Cardiac fibroblast (primary cell): ENCODE data around the gene TNFRSF1B.

ENCODE experiments used
- DNase-seq, 2 donors: peaks; one replicate each; pipeline versions ENCODE4 v3.0.0 to v3.0.0-alpha.2; 2010; ENCODE audit warnings: low read depth in 2 of 2
- H3K4me3 ChIP-seq, 2 donors: replicated peaks in 1 of 2; 1 replicate in 1 of 2; 2 replicates in 1 of 2; pipeline ENCODE4 v1.5.1; 2011; ENCODE audit warnings: low read depth in 2 of 2, low read length in 2 of 2, mild to moderate bottlenecking in 2 of 2, moderate library complexity in 1 of 2
- TF ChIP-seq, protein P1 (sequence below): IDR thresholded peaks from one replicate; pipeline ENCODE4 v1.5.1; 2011; ENCODE audit warnings: low read depth, mild to moderate bottlenecking, low read length, inconsistent platforms

TNFRSF1B gene

GRCh38 chr1:12231276-12231595, 64.4 kb downstream of the TNFRSF1B start:
- H3K4me3 ChIP-seq: peak overlapping the region; percentile 93 to 98
- TF ChIP-seq, protein P1, sequence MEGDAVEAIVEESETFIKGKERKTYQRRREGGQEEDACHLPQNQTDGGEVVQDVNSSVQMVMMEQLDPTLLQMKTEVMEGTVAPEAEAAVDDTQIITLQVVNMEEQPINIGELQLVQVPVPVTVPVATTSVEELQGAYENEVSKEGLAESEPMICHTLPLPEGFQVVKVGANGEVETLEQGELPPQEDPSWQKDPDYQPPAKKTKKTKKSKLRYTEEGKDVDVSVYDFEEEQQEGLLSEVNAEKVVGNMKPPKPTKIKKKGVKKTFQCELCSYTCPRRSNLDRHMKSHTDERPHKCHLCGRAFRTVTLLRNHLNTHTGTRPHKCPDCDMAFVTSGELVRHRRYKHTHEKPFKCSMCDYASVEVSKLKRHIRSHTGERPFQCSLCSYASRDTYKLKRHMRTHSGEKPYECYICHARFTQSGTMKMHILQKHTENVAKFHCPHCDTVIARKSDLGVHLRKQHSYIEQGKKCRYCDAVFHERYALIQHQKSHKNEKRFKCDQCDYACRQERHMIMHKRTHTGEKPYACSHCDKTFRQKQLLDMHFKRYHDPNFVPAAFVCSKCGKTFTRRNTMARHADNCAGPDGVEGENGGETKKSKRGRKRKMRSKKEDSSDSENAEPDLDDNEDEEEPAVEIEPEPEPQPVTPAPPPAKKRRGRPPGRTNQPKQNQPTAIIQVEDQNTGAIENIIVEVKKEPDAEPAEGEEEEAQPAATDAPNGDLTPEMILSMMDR: no peak
- peak; percentile 32 to 37 for DNase-seq

DNA sequence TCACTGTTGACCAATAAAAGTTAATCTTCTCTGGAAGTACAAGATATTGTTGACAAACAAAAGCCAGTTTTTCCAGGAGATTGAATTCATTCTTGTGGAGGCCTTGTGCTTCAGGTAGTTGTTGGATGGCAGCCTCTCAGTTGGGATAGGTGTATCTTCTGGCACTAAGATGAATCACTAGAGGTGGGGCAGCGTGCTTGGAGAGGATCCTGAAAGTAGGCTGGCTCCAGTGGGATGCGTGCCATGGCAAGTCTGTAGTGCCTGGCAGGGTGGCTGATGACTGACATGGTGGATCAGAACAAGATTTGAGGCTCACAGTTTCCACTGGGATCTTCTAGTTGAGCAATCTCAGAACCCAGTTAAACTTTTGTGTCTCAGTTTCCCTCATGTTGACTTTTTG, 65.4 kb downstream of the TNFRSF1B start:
- TF ChIP-seq, protein P1: no peak
- no peak for DNase-seq
- H3K4me3 ChIP-seq: no peak overlapping the region

GRCh38 chr1:12244078-12244477, 77.3 kb downstream of the TNFRSF1B start:
- no peak overlapping the region for H3K4me3 ChIP-seq
- TF ChIP-seq, protein P1: peak; percentile 23
- peak in 1 of 2 donors; percentile 25 for DNase-seq

GRCh38 chr1:12244585-12244984, 77.8 kb downstream of the TNFRSF1B start:
- no peak overlapping the region for H3K4me3 ChIP-seq
- no peak for DNase-seq
- TF ChIP-seq, protein P1: no peak

- DNase-seq: peak; percentile 57 to 72
- TF ChIP-seq, protein P1: no peak
- H3K4me3 ChIP-seq: no peak overlapping the region
Observed at GRCh38 chr1:12245116-12245515, 78.3 kb downstream of the TNFRSF1B start.

DNA sequence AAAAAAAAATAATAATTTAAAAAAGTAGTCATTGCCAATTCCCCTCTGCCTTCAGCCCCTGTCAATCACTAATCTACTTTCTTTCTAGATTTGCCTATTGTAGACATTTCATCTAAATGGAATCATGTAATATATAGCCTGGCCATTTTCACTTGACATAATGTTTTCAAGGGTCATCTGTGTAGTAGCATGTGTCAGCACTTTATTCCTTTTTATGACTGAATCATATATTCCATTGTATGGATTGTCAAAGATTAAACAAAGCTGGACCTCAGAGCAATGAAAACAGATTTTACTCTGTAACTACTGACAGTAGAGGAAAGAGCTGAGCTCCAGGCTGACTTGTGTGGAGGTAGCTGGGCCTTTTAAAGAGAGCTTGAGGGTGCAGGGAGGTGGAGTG, 78.9 kb downstream of the TNFRSF1B start:
- no peak overlapping the region for H3K4me3 ChIP-seq
- DNase-seq: peak in 1 of 2 donors; percentile 7
- TF ChIP-seq, protein P1: no peak

DNA sequence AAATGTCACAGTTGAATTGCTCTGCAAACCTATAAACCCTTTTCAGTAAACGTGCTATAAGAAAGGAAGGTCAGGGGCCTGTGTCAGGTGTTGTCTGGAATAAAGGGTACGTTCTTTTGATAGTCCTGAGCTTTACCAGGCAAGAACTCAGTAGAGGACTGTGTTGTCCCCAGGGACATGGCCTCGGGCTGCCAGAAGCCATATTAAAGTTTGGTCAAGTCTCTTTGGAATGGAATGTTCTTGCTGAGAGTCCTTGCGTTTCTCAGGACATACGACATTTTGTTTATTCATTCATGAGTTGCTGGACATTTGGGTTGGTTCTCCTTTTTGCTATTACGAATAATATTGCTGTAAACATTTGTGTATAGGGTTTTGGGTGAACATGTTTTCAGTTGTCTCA, 79.8 kb downstream of the TNFRSF1B start:
- peak in 1 of 2 donors; percentile 42 for DNase-seq
- H3K4me3 ChIP-seq: no peak overlapping the region
- TF ChIP-seq, protein P1: no peak
